GM12875 (cell line): ENCODE data around the gene OXT.

Source experiments
- H3K4me3 ChIP-seq: one replicate; pipeline ENCODE4 v1.5.1; 2011; ENCODE audit warnings: low read depth, low read length, control low read depth
- CTCF ChIP-seq: IDR thresholded peaks from 2 replicates; pipeline ENCODE4 v1.5.1; 2011; ENCODE audit warnings: low read depth, mild to moderate bottlenecking, control low read depth, inconsistent platforms, low read length, moderate library complexity, borderline replicate concordance; ENCODE audit not compliant: insufficient read depth

The OXT gene

GRCh38 chr20:3105256-3106137, 34.1 kb downstream of the OXT start:
- no peak overlapping the region for H3K4me3 ChIP-seq
- TF ChIP-seq CTCF, result no peak

GRCh38 chr20:3106185-3106584, 34.8 kb downstream of the OXT start:
- H3K4me3 ChIP-seq, result no peak overlapping the region
- no peak for TF ChIP-seq CTCF

GRCh38 chr20:3106658-3107463, 35.4 kb downstream of the OXT start:
- no peak for TF ChIP-seq CTCF
- no peak overlapping the region for H3K4me3 ChIP-seq

DNA sequence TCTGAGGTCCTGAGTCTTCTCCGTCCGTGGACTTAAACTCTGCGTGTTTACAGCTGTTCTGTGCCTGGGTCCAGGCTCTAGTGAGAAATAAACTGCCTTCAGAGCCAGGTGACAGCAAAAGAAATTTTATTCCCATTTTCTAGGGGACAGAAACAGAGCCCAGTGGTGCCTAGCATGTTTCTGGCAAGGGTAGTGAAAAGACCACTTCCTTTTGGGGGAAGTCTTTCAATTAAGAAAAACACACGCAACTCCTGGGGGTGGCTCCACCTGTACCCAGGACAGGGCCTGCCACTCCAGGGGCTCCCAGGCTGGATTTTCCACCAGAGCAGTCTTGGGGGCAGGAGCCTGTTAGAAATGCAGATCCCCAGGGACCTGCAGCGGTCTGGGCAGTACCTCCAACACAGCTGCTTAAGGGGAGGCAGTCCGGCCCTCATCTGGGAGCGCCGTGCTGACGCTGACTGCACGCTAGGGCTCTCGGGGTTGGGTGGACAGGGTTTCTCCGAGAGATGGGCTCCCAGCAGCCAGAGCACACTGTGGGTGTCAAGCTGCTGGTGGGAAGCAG, 36.1 kb downstream of the OXT start:
- TF ChIP-seq CTCF, result no peak
- H3K4me3 ChIP-seq, result no peak overlapping the region

GRCh38 chr20:3109350-3110302, 38.2 kb downstream of the OXT start:
- TF ChIP-seq CTCF, result no peak
- H3K4me3 ChIP-seq, result no peak overlapping the region

GRCh38 chr20:3111507-3111906, 40.1 kb downstream of the OXT start:
- TF ChIP-seq CTCF, result no peak
- H3K4me3 ChIP-seq, result no peak overlapping the region
